ENCODE measurements around the gene MCC.

DNA sequence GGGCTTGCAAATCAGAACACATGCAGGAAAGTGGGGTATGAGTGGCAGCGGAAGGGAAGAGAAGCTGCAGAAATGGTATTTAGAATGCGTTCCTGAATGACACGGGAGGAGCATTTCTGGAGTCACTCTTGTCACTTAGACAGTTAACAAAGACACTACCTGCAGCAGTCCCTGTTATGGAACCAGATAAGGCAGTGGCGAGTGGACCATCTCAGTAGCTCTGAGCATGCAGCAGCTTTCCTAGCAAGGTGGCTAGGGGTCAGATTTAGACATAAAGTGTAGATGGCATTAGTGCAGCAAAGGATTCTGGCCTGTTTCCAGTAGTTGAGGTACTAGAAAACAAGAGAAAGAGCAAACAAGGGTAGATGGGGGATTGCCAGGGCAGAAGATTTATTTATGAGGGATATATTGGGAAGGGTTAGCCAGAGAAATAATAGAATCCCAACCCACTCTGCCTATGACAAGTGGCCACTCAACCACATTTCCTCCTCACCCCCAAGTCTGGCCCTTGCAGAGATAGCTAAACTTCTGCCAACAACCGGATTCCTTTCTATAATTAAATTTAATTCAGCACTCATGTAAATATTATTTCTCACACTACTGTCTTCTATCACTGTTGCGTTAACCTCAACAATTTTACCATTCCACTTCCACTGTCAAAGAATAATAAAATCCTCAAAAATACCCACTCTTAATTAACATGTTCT, 310.0 kb downstream of the MCC start:
- no peak for TF ChIP-seq POLR2AphosphoS5 (IDR thresholded peaks at IDR 0.05; ENCODE audit: low read depth, low read length)
- no peak for TF ChIP-seq SIN3A (IDR thresholded peaks at IDR 0.05; ENCODE audit: borderline replicate concordance, insufficient read depth, low read length)
